HEK293T (cell line): ENCODE results near the gene CBS.

Source experiments
- CTCF ChIA-PET: fragments of 350-600 bp; formaldehyde crosslinking; extraction: SDS; loops from one replicate; lab custom pipeline; 2021; ENCODE audit warnings: antibody characterized with exemption, inconsistent platforms; lab: Yijun Ruan, JAX
- POLR2A ChIA-PET: fragments of 350-600 bp; formaldehyde crosslinking; extraction: SDS; loops from one replicate; lab custom pipeline; 2020; ENCODE audit warnings: antibody characterized with exemption, inconsistent platforms; lab: Yijun Ruan, JAX
- DNase-seq: peaks from one replicate; pipeline ENCODE4 v3.0.0; 2012; ENCODE audit warnings: mixed read lengths; ENCODE audit errors: extremely low spot score
- ARNT ChIP-seq: fragments of 450-650 bp; IDR thresholded peaks from 2 replicates; pipeline ENCODE4 v1.6.1; 2017; ENCODE audit warnings: mild to moderate bottlenecking
- BHLHE40 ChIP-seq: fragments of 450-650 bp; IDR thresholded peaks from 2 replicates; pipeline ENCODE4 v1.6.1; 2016; ENCODE audit warnings: mild to moderate bottlenecking, moderate library complexity, borderline replicate concordance
- CTBP1 ChIP-seq: fragments of 450-650 bp; IDR thresholded peaks from 2 replicates; pipeline ENCODE4 v1.6.1; 2016; ENCODE audit warnings: borderline replicate concordance
- ELF4 ChIP-seq: fragments of 450-650 bp; IDR thresholded peaks from 2 replicates; pipeline ENCODE4 v1.6.1; 2017; ENCODE audit warnings: antibody characterized with exemption
- FOXA1 ChIP-seq: fragments of 450-650 bp; IDR thresholded peaks from 2 replicates; pipeline ENCODE4 v1.6.1; 2016; ENCODE audit warnings: mild to moderate bottlenecking
- FOXK2 ChIP-seq: fragments of 450-650 bp; IDR thresholded peaks from 2 replicates; pipeline ENCODE4 v1.6.1; 2016; ENCODE audit warnings: mild to moderate bottlenecking
- FOXM1 ChIP-seq: fragments of 450-650 bp; IDR thresholded peaks from 2 replicates; pipeline ENCODE4 v1.6.1; 2017; ENCODE audit warnings: mild to moderate bottlenecking, borderline replicate concordance
- HDGF ChIP-seq: fragments of 450-650 bp; IDR thresholded peaks from 2 replicates; pipeline ENCODE4 v1.6.1; 2017; ENCODE audit warnings: antibody characterized with exemption, borderline replicate concordance
- L3MBTL2 ChIP-seq: fragments of 450-650 bp; conservative IDR thresholded peaks from 2 replicates; pipeline ENCODE4 v1.6.1; 2016; ENCODE audit warnings: mild to moderate bottlenecking
- LEF1 ChIP-seq: fragments of 450-650 bp; IDR thresholded peaks from 2 replicates; pipeline ENCODE4 v1.6.1; 2017; ENCODE audit warnings: mild to moderate bottlenecking, borderline replicate concordance
- NFRKB ChIP-seq: fragments of 450-650 bp; IDR thresholded peaks from 2 replicates; pipeline ENCODE4 v1.6.1; 2016; ENCODE audit warnings: mild to moderate bottlenecking, moderate library complexity
- PKNOX1 ChIP-seq: fragments of 450-650 bp; IDR thresholded peaks from 2 replicates; pipeline ENCODE4 v1.6.1; 2016
- SP1 ChIP-seq: fragments of 450-650 bp; IDR thresholded peaks from 2 replicates; pipeline ENCODE4 v1.6.1; 2017
- SUZ12 ChIP-seq: fragments of 450-650 bp; IDR thresholded peaks from 2 replicates; pipeline ENCODE4 v1.6.1; 2016; ENCODE audit warnings: mild to moderate bottlenecking
- TARDBP ChIP-seq: fragments of 450-650 bp; IDR thresholded peaks from 2 replicates; pipeline ENCODE4 v1.6.1; 2016
- ZNF384 ChIP-seq: fragments of 450-650 bp; IDR thresholded peaks from 2 replicates; pipeline ENCODE4 v1.6.1; 2016

Gene CBS

GRCh38 chr21:43034826-43035225, 40.8 kb downstream of the CBS start:
- TF ChIP-seq FOXA1 (no peak), FOXK2 (no peak), NFRKB (no peak), FOXM1 (no peak), L3MBTL2 (no peak), BHLHE40 (no peak), ELF4 (no peak)
- POLR2A ChIA-PET, result no interaction called here
- DNase-seq, result no peak
- CTCF ChIA-PET, result no interaction called here

- CTCF ChIA-PET, result no interaction called here
- POLR2A ChIA-PET, result no interaction called here
- TF ChIP-seq SP1 (no peak), L3MBTL2 (no peak), FOXK2 (no peak), ELF4 (no peak), FOXM1 (no peak), NFRKB (no peak), FOXA1 (no peak), ARNT (no peak), CTBP1 (no peak), BHLHE40 (no peak), HDGF (no peak), LEF1 (no peak), TARDBP (no peak), SUZ12 (no peak), ZNF384 (no peak), PKNOX1 (no peak)
- no peak for DNase-seq
Observed at GRCh38 chr21:43034101-43034500, 41.5 kb downstream of the CBS start.

GRCh38 chr21:43031121-43031619, 44.5 kb downstream of the CBS start:
- POLR2A ChIA-PET, result no interaction called here
- TF ChIP-seq SUZ12, result no peak
- TF ChIP-seq NFRKB, result no peak
- TF ChIP-seq LEF1, result no peak
- no peak for TF ChIP-seq SP1
- DNase-seq, result no peak
- CTCF ChIA-PET, result no interaction called here

GRCh38 chr21:43029785-43030184, 45.9 kb downstream of the CBS start:
- ChIA-PET POLR2A (no interaction called here), CTCF (no interaction called here)
- DNase-seq, result no peak
- TF ChIP-seq FOXA1 (no peak), NFRKB (no peak), TARDBP (no peak), CTBP1 (no peak), FOXM1 (no peak)

- ChIA-PET POLR2A (interaction anchor here (1.0 kb wide), 1 partner anchor 17 kb away, joined by 3 read pairs; no protein-coding TSS in a partner anchor), CTCF (no interaction called here)
- no peak for DNase-seq
- TF ChIP-seq HDGF, result no peak
- TF ChIP-seq FOXM1, result no peak
- TF ChIP-seq ELF4, result no peak
- no peak for TF ChIP-seq FOXK2
- no peak for TF ChIP-seq SP1
- TF ChIP-seq LEF1, result no peak
- TF ChIP-seq ARNT, result no peak
- no peak for TF ChIP-seq ZNF384
- no peak for TF ChIP-seq PKNOX1
- no peak for TF ChIP-seq SUZ12
- TF ChIP-seq TARDBP, result no peak
- no peak for TF ChIP-seq FOXA1
- no peak for TF ChIP-seq L3MBTL2
- no peak for TF ChIP-seq CTBP1
- TF ChIP-seq NFRKB, result no peak
- no peak for TF ChIP-seq BHLHE40
Observed at GRCh38 chr21:43027846-43028731, 47.5 kb downstream of the CBS start.

GRCh38 chr21:43025636-43026180, 49.9 kb downstream of the CBS start:
- POLR2A ChIA-PET, result no interaction called here

More at GRCh38 chr21:43025636-43026180, 49.9 kb downstream of the CBS start:
- DNase-seq, result no peak
- TF ChIP-seq ZNF384 (no peak), LEF1 (no peak), FOXM1 (no peak), L3MBTL2 (no peak), FOXK2 (no peak), ELF4 (no peak)
- CTCF ChIA-PET, result no interaction called here
